ENCODE measurements around the gene SLIT3.

Gene SLIT3

DNA sequence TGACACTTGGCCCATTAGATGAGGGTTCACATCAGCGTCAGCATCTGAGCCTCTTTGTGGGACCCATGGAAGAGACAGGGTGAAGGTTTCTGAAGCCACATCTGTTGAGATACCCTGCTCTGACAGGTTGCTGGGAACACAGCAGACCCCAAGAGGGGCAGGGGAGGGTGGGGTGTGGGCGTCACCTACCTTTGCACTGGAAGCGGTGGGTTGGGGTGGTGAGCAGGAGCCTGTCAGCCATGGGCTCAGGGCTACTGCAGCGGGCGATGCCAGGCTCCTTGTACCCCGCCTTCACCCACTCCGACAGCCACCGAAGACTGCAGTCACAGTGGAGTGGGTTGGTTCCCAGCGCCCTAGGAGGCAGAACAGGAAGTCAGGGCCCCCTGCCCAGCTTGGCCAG is 590.2 kb downstream of the SLIT3 start:
- DNase-seq = no peak

DNA sequence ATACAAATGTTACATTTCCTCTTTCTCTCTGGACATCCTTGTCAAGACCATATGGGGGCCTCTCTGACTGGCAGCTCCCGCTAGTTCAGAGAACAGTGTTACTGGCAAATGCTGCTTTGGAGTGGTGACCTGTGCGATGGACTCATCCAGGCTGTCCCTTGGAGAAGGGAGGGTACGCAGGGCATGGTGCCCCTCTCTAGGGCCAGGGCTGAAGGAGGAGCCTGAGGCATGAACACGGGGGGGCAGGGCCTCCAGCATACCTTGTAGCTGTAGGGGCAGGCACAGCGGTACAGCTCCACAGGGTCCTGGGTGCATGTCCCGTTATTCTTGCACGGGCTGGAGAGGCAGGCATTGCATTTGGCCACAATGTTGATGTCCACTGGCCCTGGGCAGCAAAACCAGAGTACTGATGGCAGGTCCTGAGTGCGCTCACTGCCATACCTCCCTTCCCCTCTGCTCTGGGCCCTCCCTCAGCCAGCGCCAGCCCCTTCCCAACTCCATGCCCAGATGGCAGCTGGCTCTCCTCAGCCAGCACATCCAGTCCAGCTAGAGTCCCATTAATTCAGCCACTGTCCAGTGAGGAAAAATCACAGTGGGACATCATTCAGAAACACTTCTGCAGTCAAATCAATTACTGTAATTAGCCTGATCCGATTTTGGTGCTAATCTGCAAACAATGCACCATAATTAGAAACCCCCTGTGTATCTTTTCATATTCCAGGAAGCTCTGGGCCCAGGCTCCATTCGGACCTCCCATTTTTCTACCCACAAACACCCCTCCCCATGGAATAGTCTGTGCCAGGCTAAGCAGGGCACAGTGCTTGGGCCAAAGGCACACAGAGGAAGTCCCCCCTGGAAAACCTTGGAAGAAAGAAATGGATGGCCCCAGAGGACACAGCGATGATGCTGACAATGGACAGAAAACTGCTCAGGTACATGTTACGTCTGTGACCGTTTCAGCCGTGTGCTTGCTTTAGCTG is 592.9 kb downstream of the SLIT3 start:
- DNase-seq = no peak

DNA sequence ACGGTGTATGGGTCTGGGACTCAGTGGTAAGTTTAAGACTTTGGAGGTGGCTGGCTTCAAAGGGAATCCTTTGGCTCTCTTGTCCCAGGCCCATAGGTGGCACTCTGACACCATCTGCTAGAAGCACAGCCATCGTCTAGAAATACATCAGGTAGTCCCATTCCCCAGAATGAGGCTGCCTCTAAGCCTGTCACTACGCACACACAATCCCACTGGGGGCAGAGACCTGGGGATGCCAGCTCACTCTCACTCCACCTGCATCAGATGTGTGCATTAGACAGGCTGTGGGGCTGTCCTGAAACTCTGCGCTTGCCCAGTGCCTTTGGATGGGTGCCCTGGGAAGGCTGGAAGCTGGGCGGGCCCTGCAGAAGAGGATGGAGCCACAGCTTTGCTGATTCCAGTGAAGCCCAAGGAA is 594.3 kb downstream of the SLIT3 start:
- DNase-seq = peak; percentile 1

DNA sequence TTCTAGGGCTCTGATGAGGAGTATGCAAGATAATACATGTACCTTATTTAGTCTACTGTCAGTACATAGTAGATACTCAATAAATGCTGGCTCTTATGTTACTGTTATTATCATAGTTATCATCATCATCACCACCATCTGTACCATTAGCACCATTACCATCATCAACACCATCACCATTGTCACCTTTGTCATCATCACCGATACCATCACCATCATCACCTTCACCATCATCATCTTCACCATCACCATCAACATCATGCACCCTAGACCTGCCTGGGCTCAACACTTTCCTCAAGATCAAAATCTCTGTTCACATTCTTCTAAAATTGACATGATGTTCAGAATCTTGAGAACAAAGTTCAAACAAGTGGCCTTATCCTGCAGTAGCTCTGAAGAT is 595.6 kb downstream of the SLIT3 start:
- no peak for DNase-seq

DNA sequence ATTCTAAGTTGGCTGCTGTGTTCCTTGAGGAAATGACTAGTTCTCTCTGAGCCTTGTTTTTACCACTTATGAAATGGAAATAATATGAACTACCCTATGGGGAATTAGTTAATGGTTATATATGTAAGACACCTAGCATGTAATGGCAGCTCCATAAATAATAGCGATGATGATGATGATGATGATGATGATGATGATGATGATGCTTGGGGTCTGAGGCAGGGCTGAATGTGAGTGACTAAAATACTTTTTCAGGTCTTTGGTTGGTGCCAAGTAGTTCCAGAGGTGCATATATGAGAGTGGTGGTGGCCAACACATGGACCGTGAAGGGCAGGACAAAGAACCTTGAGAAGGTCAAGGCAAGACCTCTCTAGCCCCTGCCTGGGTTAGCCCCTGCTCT is 598.4 kb downstream of the SLIT3 start:
- DNase-seq = no peak

DNA sequence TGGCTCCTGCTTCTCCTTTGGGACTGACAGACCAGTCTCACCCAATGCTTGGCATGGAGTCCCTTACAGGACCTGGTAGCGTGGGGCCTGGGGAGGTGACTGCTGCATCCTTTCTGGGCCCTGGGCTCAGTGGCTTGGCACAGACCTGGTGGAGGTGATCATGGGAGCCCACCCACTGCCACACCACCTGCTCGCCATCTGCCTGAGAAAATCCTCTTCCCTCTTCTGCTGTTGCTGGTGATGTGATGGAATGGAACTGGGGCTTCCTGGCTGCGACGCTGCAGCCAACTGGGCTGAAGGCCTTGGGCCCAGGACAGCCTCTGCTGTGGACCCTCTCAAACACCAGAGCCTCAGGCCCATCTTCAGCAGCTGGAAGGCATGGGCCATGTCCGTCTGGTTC is 599.3 kb downstream of the SLIT3 start:
- no peak for DNase-seq

DNA sequence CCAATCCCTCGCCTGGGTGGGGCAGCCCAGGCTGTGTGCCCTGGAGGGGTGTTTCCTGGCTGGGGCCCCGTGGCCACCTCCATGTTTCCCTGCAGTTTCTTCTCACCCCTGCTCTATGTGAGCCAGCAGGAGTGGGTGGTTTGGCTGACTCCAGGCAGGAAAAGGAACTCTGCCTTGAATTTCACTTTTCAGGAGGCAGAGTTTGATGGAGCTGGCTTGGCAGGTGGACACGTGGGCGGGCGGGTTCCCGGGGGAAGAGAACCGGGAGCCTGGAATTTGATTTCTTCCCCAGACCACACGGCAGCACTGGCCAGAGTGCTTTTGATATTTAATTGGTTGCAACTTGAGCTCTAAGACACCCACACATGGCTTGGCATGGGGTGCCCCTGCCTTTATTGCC is 601.9 kb downstream of the SLIT3 start:
- no peak for DNase-seq

DNA sequence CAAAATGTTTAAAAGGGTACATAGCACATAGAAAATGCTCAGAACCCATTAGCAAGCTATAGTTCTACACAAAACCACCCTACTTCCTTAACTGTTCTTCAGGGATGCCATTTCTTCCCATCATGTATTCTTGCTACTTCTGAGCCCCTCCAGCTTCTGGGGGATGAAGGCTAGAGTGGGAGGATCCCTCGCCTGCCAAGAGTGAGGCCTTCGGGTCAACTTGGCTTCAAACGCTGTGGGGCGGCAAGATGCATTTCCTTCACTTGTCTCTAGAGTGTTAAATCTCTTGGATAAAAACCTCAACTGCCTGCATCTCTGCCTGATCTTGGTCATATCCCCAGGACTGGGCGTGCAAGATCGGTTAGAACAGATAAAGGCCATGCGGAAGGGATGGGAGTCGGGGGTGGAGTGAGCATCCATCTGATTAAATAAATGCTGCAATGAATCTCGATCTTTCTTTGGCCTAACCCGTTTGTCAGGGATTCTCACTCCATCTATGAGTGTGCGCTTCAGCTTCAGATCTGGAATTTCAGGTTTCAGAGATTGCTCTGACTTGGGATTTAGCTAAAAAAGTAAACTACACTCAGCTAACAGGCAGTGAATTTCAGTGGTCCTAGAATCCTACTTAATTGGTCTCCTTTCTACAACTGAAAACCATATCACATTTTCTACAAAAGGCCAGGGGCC is 603.8 kb downstream of the SLIT3 start:
- no peak for DNase-seq

DNA sequence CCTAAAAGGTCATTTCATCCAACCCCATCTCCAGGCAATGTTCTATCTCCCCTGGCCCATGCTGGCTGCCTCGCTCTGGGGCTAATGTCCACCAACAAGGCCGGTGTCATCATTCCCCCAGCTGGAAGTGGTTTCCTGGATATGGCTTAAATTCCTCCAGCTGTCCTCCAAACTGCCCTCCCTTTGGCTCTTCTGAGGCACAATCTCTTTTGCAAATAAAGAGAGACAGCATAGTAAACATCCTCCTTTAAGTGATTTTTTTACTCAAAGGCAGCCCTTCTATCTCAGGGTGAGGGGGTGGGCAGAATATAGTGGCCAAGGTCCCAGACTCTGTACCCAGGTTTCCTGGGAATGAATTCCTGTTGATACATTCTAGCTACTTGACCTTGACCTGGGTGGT is 604.3 kb downstream of the SLIT3 start:
- DNase-seq = no peak

DNA sequence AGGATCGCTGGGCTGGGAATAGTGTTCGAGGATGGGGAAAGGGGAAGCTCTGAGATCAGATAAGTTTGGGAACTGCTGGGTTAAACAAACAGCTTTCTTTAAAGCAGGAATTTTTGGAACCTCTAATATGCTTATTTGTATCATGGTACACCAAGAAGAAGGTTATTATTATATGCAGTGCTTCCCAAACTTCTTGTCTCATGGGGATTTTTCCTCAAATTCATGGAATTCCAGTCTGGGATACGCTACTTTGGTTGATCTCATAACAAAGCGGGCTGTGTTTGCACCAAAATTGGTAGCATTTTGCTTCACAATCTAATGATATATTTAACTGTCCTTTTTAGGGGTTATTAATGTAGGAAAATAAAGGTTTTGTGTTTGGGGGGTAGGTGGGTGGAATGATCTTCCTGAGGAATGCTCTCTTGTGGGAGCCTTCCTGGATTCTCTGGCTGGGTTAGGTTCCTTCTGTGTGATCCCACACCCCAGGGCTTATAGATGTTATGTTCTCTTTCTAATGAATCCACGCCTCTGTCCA is 605.6 kb downstream of the SLIT3 start:
- DNase-seq = no peak

DNA sequence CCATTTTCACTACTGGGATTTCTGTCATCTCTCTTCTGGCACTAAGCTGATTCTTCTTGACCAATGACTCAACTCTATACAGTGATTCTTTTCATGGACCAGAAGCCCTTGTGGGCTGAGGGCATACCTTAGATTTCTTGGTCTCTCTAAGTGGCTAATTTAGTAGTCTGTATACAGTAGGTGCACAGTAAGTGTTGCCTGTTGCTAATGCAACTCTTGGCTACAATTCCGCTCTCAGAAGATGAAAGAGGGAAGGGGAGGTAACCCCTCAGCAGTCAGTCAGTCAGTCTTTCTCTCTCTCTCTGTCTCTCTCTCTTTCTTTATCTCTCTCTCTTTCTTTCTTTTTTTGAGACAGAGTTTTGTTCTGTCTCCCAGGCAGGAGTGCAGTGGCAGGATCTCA is 606.6 kb downstream of the SLIT3 start:
- DNase-seq = no peak

DNA sequence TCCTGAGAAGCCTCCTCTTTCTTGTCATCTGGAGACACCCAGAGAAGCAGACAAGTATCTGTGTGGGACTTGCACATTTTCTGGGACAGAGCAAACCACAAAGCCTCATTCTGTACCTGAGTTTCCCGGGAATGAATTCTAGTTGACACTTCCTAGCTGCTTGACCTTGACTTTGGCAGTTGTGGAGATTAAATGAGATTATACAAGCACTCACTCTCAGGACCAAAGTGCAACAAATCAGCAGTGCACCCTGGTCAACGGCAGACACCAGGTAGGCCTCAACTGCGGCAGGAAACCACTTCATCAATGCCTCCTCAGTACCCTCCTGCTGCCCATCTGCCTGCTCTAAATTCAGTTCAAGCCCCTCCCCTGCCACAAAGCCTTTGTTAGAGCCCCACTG is 607.1 kb downstream of the SLIT3 start:
- no peak for DNase-seq

DNA sequence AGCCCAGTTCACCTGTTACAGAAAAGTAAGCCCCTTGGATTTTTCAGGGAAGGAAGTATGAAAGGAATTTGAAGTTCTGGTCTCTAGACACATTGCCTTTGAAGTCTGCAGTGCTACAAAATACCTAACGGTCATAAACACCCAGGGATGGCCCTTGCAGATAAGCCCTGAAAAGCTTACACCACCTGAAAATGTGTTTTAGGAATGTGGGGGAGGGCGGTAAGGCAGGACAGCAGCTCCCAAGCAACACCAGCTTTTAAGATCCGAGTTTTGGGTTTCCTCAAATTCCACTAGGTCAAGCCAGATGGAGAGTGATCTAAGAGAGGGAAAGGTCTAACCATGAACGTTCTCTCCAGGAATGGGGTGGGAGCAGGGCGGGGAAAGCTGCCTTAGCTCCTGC is 607.6 kb downstream of the SLIT3 start:
- DNase-seq = no peak

DNA sequence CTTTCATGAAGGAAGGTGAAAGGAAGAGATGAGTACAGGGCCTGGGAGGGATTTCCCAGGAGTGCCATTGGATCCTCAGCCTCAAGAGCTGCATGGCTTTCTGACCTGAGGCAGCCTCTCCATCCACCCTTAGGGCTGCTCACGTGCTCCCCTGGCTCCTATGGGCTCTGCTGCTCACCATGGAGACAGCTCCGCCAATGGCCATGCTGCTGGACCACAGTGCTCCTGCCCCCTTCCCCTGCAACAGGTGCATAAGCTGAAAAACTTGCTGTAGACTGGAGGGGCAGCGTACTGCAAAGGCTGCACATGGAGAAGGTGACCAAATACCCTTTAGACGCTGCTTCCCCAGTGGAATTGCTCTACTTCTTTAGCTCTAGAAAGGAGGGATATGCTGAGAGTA is 609.0 kb downstream of the SLIT3 start:
- DNase-seq = no peak

DNA sequence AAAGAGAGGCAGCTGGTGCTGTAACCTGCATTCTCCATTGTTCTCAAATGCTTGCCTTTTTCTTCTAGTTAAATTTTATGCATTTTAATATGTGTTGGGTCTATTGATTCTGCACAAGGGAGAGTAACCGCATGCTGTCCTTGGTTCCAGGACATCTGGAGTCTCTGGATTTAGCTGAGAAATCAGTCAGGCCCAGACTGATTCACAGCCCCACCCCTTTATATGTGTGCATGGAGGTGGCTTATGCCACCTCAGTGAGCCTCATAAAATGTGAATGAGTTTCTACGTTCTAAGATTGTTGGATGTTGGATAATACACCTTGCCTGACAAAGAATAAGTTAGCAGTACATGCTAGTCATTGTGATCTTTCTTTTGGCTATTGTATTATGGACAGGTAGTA is 611.7 kb downstream of the SLIT3 start:
- no peak for DNase-seq

DNA sequence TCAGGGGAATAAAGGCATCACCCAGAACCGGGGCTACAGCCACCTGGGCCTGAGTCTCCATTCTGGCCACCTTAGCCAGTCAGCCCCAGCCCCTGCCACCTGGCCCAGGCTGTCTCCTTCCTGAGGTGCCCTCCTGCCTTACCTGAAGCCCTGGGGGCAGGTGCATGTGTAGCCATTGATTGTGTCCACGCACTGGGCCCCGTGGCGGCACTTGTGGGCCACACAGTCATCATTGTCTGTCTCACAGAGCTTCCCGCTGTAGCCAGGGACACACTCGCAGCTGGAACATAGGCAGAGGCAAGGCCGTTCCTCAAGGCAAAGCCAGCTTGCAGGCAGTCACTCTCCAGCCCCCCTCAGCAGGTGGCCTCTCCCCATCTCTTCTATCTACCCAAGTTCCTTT is 614.1 kb downstream of the SLIT3 start:
- DNase-seq = no peak

DNA sequence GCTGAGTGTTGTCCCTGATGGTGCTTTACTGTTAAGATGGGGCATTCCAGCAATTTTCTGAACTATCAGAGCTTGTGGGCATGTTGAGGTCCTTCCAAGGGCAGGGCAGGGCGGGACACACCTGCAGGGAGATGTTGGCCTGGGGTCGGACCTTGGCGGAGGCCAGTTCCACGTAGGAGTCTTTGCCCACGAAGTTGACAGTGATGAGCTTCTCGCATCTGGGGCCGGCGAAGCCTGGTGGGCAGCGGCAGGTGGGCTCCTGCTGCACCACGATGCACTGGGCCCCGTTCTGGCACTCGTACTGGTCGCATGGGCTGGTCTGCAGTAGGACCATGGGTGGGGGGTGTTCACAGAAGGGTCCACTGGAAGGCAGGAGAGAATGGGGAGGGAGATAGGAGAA is 615.4 kb downstream of the SLIT3 start:
- DNase-seq = no peak

DNA sequence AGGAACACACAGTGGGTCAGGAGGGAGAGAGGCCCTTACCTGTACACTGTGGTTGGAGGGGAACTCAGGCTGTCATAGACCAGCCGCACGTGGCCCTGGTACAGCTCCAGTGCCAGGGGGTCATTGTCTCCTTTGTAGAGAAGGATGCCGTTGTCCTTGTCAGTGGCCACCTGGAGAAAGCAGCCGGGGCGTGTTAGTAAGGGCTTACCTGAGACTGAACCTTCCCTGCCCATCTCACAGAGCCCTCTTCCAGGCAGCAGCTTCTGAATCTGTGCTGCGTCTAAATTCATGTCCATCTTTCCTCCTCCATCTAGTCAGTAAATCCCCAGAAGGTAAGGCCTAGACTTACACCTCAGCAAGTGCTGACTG is 617.0 kb downstream of the SLIT3 start:
- DNase-seq = no peak

DNA sequence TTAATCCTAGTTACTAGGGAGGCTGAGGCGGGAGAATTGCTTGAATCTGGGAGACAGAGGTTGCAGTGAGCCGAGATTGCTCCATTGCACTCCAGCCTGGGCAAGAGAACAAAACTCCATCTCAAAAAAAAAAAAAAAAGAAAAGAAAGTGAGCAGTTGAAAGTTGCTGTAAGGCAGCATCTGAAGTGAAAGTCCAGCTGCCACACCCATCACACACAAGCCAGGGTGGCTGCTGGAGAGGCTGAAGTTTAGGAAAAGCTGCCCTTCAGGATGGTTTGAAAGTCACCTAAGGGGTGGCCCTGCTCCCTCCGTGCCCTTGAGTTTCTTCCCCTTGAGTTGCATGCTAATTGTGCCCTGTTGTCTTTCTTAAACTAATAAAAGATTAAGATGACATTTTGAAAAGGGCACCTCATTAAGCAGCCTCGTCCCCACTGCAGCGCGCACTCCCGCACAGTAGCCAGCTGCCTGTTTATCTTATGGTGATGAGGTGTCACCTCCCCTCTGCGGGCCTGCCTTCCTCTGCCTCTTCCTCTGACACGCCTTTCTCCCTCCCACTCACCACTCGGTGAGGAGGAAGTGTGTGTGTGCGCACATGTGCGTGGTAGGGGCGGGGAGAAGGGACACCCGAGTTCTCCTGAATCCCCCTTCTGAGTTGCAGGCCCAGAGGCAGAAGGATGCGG is 617.6 kb downstream of the SLIT3 start:
- no peak for DNase-seq

DNA sequence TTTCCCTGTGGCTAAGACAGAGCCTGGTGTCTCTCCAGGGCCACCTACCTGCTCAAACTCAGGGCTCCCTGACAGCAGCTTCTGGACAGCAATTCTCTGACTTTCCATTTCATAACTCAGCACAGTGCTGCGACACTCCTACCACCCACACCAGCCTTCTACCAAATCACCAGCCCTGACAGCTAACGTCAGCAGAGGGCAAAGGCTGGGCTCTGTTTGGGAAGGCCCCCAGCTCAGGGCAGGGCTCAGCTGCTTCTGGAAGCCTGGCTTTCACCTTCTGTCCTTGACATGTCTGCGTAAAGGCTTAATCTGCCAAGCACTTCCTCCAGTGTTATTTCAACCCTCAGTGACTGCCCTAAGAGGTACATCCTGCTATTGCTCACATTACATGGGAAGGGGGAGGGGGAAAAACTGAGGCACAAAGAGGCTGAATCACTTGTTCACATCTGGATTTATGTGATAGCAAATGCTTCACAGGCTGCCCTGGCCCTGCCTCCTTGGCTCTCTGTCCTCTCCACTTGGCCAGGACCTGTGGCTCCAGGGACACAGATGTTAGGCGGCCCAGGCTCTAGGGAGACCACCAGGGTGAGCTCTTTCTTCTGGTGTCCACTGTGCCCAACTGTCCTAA is 619.3 kb downstream of the SLIT3 start:
- no peak for DNase-seq

DNA sequence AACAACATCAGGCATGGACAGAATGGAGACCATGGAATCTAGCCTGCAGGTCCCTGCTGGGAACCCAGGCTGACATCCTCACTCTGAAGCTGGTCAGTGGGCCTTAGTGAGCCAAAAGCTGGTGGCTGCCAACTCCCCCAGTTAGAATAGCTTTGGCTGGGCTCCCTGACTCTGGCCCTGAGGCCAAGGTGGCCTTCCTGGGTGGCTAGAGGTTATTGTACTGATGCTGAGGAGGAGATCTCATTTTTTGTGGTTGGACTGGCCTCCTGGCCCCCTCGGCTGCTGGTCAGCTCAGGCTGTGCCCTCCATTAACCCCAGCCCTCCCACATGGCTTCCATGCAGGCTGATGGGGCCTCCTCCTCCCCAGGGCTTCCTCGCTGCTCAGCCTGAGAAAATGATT is 620.5 kb downstream of the SLIT3 start:
- DNase-seq = no peak

DNA sequence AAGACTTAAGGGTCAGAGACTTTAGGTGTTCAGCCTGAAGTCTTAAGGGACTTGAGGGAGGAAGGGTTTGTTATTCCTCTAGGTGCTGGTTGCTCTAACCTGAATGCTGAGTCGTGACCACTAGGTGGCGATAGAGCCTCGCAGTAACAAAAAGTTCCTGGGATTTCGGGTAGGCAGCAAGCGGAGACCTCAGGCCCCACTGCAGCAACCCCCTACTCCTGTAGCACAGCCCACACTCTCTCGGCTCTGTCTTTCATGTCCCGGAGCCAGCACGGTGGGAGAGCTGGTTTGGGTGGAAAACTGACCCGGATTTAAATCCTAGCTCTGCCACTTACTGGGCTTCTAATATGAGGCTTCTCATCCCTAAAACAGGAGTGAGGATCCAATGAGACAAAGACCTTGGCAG is 621.4 kb downstream of the SLIT3 start:
- DNase-seq = peak; percentile 41

DNA sequence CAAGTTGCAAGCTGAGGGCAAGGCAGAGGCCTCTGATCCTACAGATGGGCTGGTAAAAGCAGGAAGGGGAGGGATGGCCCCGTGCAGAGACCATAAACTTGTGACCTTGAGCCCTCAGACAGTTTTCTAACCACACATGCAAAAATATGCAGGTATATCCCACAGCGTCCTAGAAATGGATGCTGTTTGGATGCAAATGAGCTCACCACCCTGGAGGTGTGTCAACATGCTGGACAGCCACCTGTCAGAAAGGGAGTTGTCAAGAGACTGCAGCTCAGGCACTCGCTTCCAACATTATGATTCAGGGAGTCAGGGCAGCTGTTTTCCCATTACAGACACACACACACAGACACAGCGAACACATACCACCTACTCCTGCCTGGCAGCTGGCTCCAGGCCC is 624.4 kb downstream of the SLIT3 start:
- DNase-seq = no peak
